DOHH2 (cell line): ENCODE data around the gene ALCAM.

Experiments
- EZH2phosphoT487 ChIP-seq: fragments of 200-600 bp; sonication (generic); IDR thresholded peaks from 2 replicates; pipeline ENCODE4 v1.6.1; 2017; ENCODE audit warnings: borderline replicate concordance, mild to moderate bottlenecking, antibody characterized with exemption, low read length, moderate library complexity, mixed read lengths
- TF ChIP-seq, protein P1 (sequence below): fragments of 200-600 bp; sonication (generic); IDR thresholded peaks from one replicate; pipeline ENCODE4 v1.5.1; 2014; ENCODE audit warnings: antibody characterized with exemption, mild to moderate bottlenecking, low read depth, low read length; ENCODE audit not compliant: poor library complexity, severe bottlenecking

DNA sequence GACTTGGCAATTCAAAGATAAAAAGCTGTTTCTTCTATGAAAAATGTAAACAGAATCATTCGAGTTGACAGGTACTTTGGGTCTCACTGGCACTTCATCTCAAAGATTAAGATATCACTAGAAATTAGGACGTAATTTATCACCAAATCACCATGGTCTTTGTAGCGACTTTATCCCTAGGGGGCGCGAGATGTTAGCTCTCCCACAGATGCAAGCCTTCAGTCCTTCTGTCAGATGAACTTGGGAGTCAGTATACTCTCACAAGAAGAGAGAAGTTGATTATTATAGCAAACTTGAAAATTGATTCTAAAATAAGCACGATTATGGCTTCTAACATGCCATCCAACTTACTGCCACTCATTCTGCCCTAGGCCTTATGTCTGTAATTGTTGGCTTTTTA is 150.3 kb downstream of the ALCAM start:
- TF ChIP-seq, protein P1, sequence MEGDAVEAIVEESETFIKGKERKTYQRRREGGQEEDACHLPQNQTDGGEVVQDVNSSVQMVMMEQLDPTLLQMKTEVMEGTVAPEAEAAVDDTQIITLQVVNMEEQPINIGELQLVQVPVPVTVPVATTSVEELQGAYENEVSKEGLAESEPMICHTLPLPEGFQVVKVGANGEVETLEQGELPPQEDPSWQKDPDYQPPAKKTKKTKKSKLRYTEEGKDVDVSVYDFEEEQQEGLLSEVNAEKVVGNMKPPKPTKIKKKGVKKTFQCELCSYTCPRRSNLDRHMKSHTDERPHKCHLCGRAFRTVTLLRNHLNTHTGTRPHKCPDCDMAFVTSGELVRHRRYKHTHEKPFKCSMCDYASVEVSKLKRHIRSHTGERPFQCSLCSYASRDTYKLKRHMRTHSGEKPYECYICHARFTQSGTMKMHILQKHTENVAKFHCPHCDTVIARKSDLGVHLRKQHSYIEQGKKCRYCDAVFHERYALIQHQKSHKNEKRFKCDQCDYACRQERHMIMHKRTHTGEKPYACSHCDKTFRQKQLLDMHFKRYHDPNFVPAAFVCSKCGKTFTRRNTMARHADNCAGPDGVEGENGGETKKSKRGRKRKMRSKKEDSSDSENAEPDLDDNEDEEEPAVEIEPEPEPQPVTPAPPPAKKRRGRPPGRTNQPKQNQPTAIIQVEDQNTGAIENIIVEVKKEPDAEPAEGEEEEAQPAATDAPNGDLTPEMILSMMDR: no peak
- TF ChIP-seq EZH2phosphoT487: no peak
